Epithelial cell of prostate (primary cell): Measurements from ENCODE around the gene MSH4.
"Not testable (repeated sequence)": the region's sequence is repeated elsewhere in the genome, so short reads cannot be mapped to it uniquely, and the experiment has no call there.

Source experiments
- DNase-seq: peaks from one replicate; pipeline ENCODE4 v3.0.0-alpha.2; 2011; ENCODE audit warnings: low read depth, low spot score
- H3K27ac ChIP-seq: fragments of 450-650 bp; 2 replicates; pipeline ENCODE4 v1.5.1; 2017; ENCODE audit warnings: mild to moderate bottlenecking

The MSH4 gene

DNA sequence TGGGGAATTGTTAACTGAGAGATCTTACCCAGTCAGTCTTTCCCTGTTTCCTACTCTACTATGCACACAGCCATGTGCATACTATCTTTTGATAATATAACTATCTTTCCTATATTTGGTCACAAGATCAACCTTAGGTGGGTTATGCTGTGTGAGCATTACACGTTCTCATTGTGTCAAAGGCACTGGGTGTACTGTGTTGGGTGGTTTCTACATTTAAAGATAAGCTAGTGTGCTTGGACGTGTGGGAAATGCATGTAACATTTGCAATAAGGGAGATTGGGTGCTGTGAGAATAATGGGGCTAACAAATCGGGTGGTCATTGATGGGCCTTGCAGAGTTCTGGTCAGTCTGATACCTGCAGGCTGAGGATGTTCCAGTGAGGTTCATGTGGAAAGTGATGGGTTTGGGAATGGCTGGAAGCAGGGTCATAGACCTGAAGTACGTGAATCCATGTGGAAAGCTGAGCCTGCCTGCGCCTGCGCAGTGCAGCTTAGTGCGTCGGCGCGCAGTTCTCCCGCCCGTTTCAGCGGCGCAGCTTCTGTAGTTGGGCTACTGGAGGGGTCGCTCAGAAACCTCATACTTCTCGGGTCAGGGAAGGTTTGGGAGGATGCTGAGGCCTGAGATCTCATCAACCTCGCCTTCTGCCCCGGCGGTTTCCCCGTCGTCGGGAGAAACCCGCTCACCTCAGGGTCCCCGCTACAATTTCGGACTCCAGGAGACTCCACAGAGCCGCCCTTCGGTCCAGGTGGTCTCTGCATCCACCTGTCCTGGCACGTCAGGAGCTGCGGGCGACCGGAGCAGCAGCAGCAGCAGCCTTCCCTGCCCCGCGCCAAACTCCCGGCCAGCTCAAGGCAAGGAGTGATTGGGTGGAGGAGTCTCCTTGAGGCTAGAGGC lies at the start of gene MSH4:
TSS of gene MSH4 (plus strand) at position 507 of the 897 bp plus-strand sequence. CDS start at position 611, 104 bp downstream.
- DNase-seq, result no peak
- H3K27ac ChIP-seq, result no peak within 1 kb of the TSS

DNA sequence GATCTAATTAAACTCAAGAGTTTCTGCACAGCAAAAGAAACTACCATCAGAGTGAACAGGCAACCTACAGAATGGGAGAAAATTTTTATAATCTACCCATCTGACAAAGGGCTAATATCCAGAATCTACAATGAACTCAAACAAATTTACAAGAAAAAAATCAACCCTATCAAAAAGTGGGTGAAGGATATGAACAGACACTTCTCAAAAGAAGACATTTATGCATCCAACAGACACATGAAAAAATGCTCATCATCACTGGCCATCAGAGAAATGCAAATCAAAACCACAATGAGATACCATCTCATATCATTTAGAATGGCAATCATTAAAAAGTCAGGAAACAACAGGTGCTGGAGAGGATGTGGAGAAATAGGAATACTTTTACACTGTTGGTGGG lies 39.5 kb upstream of the MSH4 start:
- DNase-seq, H3K27ac ChIP-seq: not testable (repeated sequence)

DNA sequence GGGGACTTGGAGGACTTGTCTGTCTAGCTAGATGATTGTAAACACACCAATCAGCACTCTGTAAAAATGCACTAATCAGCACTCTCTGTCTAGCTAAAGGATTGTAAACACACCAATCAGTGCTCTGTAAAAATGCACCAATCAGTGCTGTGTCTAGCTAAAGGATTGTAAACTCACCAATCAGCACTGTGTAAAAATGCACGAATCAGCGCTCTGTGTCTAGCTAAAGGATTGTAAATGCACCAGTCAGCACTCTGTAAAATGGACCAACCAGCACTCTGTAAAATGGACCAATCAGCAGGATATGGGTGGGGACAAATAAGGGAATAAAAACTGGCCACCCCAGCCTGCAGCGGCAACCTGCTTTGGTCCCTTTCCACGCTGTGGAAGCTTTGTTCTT lies 38.1 kb upstream of the MSH4 start:
- not testable (repeated sequence) for H3K27ac ChIP-seq, DNase-seq

- DNase-seq, result no peak
- peak overlapping the region; percentile 81 for H3K27ac ChIP-seq
Measured at GRCh38 chr1:75764057-75764655, 32.5 kb upstream of the MSH4 start.

GRCh38 chr1:75765697-75766355 lies 30.9 kb upstream of the MSH4 start:
- DNase-seq, result peak; percentile 20
- H3K27ac ChIP-seq, result peak overlapping the region; percentile 81

GRCh38 chr1:75768016-75768415 lies 28.7 kb upstream of the MSH4 start:
- peak overlapping the region; percentile 23 for H3K27ac ChIP-seq
- no peak for DNase-seq

- DNase-seq, result no peak
- no peak overlapping the region for H3K27ac ChIP-seq
Measured at GRCh38 chr1:75770761-75771160, 25.9 kb upstream of the MSH4 start.

GRCh38 chr1:75771978-75772377 lies 24.7 kb upstream of the MSH4 start:
- no peak for DNase-seq
- H3K27ac ChIP-seq, result no peak overlapping the region

DNA sequence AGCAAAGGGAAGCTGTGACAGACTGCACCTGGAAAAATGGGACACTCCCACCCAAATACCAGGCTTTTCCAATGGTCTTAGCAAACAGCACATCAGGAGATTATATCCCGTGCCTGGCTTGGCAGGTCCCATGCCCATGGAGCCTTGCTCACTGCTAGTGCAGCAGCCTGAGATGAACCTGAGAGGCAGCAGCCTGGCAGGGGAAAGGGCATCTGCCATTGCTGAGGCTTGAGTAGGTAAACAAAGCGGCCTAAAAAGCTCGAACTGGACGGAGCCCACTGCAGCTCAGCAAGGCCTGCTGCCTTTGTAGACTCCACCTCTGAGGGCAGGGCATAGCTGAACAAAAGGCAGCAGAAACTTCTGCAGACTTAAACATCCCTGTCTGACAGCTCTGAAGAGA lies 18.9 kb upstream of the MSH4 start:
- DNase-seq, H3K27ac ChIP-seq: not testable (repeated sequence)

- DNase-seq, H3K27ac ChIP-seq: not testable (repeated sequence)
Measured at GRCh38 chr1:75778694-75779093, 18.0 kb upstream of the MSH4 start.

DNA sequence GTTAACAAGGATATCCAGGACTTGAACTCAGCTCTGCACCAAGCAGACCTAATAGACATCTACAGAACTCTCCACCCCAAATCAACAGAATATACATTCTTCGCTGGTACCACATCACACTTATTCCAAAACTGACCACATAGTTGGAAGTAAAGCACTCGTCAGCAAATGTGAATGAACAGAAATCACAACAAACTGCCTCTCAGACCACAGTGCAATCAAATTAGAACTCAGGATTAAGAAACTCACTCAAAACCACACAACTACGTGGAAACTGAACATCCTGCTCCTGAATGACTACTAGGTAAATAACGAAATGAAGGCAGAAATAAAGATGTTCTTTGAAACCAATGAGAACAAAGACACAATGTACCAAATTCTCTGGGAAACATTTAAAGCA lies 16.5 kb upstream of the MSH4 start:
- DNase-seq, H3K27ac ChIP-seq: not testable (repeated sequence)

- not testable (repeated sequence) for H3K27ac ChIP-seq, DNase-seq
Measured at GRCh38 chr1:75783920-75784319, 12.8 kb upstream of the MSH4 start.

DNA sequence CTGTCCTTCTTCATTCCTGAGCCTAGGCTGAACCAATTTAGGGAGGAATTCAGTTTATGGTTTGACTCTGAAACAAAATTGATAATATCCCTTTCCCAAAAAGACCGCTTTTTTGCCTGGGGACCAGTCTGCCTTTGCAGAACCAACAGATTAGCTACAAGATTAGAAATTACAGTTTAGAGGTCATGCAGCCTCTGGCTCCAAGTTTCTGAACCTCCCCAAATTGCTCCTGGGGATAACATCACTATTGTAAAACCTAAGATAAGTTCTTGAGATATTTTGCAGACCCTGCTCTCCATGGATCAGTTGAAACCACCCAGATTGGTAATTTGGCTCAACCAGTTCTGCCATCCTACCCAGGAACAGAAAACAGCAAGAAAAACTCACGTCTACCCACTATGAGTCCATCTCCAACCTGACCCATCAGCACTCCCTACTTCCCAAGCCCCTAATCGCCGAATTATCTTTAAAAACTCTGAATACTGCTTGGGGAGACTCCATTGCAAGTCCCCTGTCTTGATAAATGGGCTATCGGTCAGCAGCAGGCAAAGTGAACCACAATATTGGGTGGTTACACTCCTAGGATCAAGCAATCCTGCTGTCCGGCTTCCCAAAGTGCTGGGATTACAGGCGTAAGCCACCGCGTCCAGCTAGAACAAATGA lies 11.2 kb upstream of the MSH4 start:
- DNase-seq, result no peak
- peak overlapping the region; percentile 85 for H3K27ac ChIP-seq

DNA sequence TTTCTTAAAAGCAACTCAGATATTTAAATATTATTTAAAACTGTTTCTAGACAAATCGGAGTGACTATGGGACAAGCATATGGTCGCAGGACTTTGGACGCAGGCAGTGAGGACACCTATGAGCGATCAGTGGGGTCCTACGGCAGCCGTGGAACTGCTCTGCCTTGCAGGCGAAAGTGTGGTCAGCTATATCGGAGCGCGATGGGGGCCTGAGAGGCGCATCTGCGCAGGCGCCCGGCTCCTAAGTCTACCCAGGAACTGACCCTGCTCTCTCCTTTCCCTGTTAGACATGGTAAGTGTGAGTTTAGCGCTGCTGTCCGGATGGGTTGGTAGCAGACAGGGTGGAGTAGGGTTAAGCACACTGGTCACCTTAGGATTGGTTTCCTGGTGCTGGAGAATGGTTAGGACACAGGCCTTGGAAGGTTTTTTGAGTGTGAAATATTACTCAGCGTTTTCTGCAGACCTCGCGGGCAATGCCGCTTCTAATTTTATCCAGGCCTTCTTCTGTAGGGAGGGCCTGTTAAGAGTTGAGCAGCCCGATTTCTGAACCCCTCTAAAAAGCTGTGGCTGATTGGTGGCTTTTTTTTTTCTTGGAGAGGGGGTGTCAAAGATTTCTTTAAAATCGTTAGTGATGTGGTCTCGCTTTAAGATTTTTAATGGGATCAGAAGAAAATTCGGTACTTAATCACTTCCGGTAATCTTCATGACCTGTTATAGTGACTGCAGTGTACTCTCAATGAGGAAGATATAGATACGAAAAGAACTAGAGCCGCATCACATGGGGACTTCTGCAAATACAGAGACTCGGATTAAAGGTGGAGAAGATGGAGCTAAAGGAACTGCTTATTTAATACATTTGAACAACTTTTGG lies 10.5 kb upstream of the MSH4 start, which contains the start of gene RABGGTB:
TSS of gene RABGGTB (plus strand) at position 274 of the 871 bp plus-strand sequence. CDS start at position 290, 16 bp downstream.
- peak; percentile 69 for DNase-seq
- peak within 1 kb of the TSS; percentile 85 for H3K27ac ChIP-seq

DNA sequence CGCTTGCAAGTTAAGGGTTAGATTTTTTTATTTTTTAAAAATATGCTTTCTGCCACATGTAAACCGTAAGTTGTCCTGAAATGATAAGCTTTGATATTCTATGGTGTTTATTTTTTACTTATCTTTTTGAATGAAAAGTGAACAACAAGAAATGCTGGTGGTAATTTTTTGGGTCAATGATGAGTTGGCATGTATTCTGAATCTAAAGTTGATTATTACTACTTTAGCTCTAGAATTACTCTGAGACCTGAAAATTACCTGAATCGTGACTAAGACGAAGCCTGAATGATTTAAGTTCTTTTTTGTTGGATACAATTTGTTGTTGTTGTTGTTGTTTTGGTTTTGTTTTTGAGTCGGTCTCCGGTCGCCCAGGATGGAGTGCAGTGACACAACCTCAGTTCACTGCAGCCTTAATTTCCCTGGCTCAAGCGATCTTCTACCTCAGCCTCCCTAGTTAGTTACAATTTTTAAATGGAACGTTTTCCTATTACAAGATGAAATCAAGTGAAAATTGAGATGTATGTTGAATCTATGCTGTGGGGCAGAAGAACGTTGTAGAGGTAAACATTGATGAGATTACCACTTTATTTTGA lies 9.7 kb upstream of the MSH4 start:
- no peak for DNase-seq
- H3K27ac ChIP-seq, result peak overlapping the region; percentile 85

- peak overlapping the region; percentile 85 for H3K27ac ChIP-seq
Measured at GRCh38 chr1:75787524-75787923, 9.2 kb upstream of the MSH4 start.

GRCh38 chr1:75789988-75790387 lies 6.7 kb upstream of the MSH4 start:
- DNase-seq, result no peak
- H3K27ac ChIP-seq, result peak overlapping the region; percentile 85

More at GRCh38 chr1:75787524-75787923, 9.2 kb upstream of the MSH4 start:
- no peak for DNase-seq

DNA sequence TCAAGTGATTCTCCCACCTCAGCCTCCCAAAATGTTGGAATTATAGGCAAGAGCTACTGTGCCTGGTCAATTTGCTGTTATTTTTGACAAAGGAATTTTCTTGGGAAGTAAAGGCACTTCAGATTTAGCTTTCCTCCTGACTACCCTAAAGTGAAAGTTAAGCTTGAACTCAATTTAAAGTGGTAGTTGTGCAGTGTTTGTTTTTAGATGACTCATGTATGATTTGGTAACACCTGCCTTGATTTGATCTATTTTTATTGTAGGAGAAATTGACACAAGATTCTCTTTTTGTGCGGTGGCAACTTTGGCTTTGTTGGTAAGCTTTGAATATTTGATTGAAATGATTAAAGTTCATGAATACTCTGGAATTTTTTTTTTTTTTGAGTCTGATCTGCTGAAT lies 5.7 kb upstream of the MSH4 start:
- H3K27ac ChIP-seq, result peak overlapping the region; percentile 85
- DNase-seq, result no peak

DNA sequence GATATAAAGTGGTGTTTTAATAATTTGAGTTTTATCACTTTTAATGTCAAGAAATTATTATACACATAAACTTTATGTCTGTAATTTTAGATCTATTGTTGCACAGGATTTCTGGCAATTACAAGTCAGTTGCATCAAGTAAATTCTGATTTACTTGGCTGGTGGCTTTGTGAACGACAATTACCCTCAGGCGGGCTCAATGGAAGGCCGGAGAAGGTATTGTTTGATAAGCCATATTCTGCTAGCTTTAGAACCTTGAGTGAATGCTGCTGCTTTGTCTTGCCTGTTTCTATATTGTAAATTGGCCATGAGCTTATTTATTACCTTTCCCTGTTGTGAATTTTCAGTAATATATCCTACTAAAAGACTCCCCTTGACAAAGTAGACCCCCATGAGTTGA lies 4.6 kb upstream of the MSH4 start:
- no peak for DNase-seq
- H3K27ac ChIP-seq, result no peak overlapping the region
